Tibial nerve (tissue), 4 donors: Measurements from ENCODE around the gene GNGT2. TPM values are rescaled to one million over a fixed set of nuclear protein-coding genes. Genes with fewer than 3 reads are reported as not detected.

ENCODE experiments used
- DNase-seq, 2 donors: peaks; one replicate each; pipeline ENCODE4 v3.0.0-alpha.2; 2019; ENCODE audit warnings: low spot score in 2 of 2
- H3K27ac ChIP-seq, 4 donors: fragments of 200-600 bp; sonication (generic) in 3 of 4; one replicate each; pipeline ENCODE4 v1.5.1; 2017 to 2019; ENCODE audit warnings: mild to moderate bottlenecking in 1 of 4
- H3K27me3 ChIP-seq, 2 donors: fragments of 200-600 bp; sonication (generic) in 1 of 2; one replicate each; pipeline versions ENCODE4 v1.5.1 to v1.6.0; 2017 to 2019
- H3K36me3 ChIP-seq, 3 donors: fragments of 200-600 bp; sonication (generic); one replicate each; pipeline ENCODE4 v1.5.1; 2018 to 2019
- H3K4me1 ChIP-seq, 4 donors: fragments of 200-600 bp; sonication (generic) in 3 of 4; one replicate each; pipeline ENCODE4 v1.5.1; 2017 to 2019
- H3K4me3 ChIP-seq, 4 donors: fragments of 200-600 bp; sonication (generic) in 3 of 4; one replicate each; pipeline ENCODE4 v1.5.1; 2017 to 2019; ENCODE audit warnings: mild to moderate bottlenecking in 1 of 4, moderate library complexity in 1 of 4
- H3K9me3 ChIP-seq, 4 donors: fragments of 200-600 bp; sonication (generic) in 3 of 4; one replicate each; pipeline ENCODE4 v1.5.1; 2017 to 2019
- CTCF ChIP-seq, 5 experiments: fragments of 200-600 bp in 3 of 5; fragments of 450-650 bp in 2 of 5; sonication (generic) in 3 of 5; IDR thresholded peaks; one replicate each; pipeline ENCODE4 v1.5.1; 2016 to 2019; ENCODE audit warnings: antibody characterized with exemption in 5 of 5, mild to moderate bottlenecking in 3 of 5, moderate library complexity in 2 of 5
- EP300 ChIP-seq, 2 donors: sonication (generic); formaldehyde crosslinking; IDR thresholded peaks; one replicate each; pipeline ENCODE4 v1.6.1; 2017; ENCODE audit warnings: antibody characterized with exemption in 2 of 2, mild to moderate bottlenecking in 1 of 2
- POLR2A ChIP-seq, 2 donors: fragments of 450-650 bp; IDR thresholded peaks; one replicate each; pipeline ENCODE4 v1.6.1; 2017; ENCODE audit warnings: antibody characterized with exemption in 2 of 2, mild to moderate bottlenecking in 2 of 2, moderate library complexity in 2 of 2
- WGBS, 2 donors: methylation state at CpG; one replicate each; pipeline ENCODE4 v1.1.5; 2018; 5-methylcytosine and 5-hydroxymethylcytosine counted together
- total RNA-seq, 4 donors: library from RNA; depleted of rRNA; stranded (reverse); fragments of >200 nt; gene quantifications; one replicate each; pipeline ENCODE4 v1.1.0, GENCODE V29; 2016

The GNGT2 gene
- total RNA-seq, 4 donors from 2014 or later = 1.2 TPM; not detected in 3

- H3K4me1 ChIP-seq = peaks cover 0 to 19% (median 11%) of the 10 kb centered on the region in 4 donors
- TF ChIP-seq CTCF (IDR thresholded peaks at IDR 0.05) = no peak
- no peak for TF ChIP-seq POLR2A (IDR thresholded peaks at IDR 0.05)
- TF ChIP-seq EP300 (IDR thresholded peaks at IDR 0.05) = no peak
- peaks cover 0 to 63% of the 10 kb centered on the region in 2 donors for H3K27me3 ChIP-seq
- H3K27ac ChIP-seq = no peak overlapping the region
- no peaks in the 10 kb centered on the region for H3K36me3 ChIP-seq
- H3K4me3 ChIP-seq = peak overlapping the region; percentile 20 to 62 (median 55)
- no peaks in the 10 kb centered on the region for H3K9me3 ChIP-seq
- no peak for DNase-seq
- 2 to 6% methylated on average over 19 to 31 of the region's 36 CpGs for WGBS, 2 donors
These were observed 19.6 kb upstream of the GNGT2 start for GRCh38 chr17:49229805-49230600.

GRCh38 chr17:49229076-49229804, 18.9 kb upstream of the GNGT2 start:
- H3K27me3 ChIP-seq = peaks cover 0 to 71% of the 10 kb centered on the region in 2 donors
- TF ChIP-seq CTCF (IDR thresholded peaks at IDR 0.05) (no peak), POLR2A (IDR thresholded peaks at IDR 0.05) (no peak), EP300 (IDR thresholded peaks at IDR 0.05) (no peak)
- no peak overlapping the region for H3K4me3 ChIP-seq
- no peak overlapping the region for H3K27ac ChIP-seq
- no peaks in the 10 kb centered on the region for H3K36me3 ChIP-seq
- no peaks in the 10 kb centered on the region for H3K9me3 ChIP-seq
- H3K4me1 ChIP-seq = peaks cover 0 to 26% (median 18%) of the 10 kb centered on the region in 4 donors
- no peak for DNase-seq
- whole genome bisulfite sequencing, 2 donors = 57 to 67% methylated on average over 6 of the region's 6 CpGs

GRCh38 chr17:49227436-49228261, 17.3 kb upstream of the GNGT2 start:
- H3K4me3 ChIP-seq = no peak overlapping the region
- DNase-seq = peak; percentile 32 to 74
- H3K36me3 ChIP-seq = no peaks in the 10 kb centered on the region
- H3K4me1 ChIP-seq = peaks cover 0 to 38% (median 26%) of the 10 kb centered on the region in 4 donors
- TF ChIP-seq POLR2A (IDR thresholded peaks at IDR 0.05) (no peak), CTCF (IDR thresholded peaks at IDR 0.05) (peak; percentile 76 to 81 (median 77)), EP300 (IDR thresholded peaks at IDR 0.05) (no peak)
- no peaks in the 10 kb centered on the region for H3K9me3 ChIP-seq
- H3K27me3 ChIP-seq = peaks cover 0 to 87% of the 10 kb centered on the region in 2 donors
- no peak overlapping the region for H3K27ac ChIP-seq
- 18 to 19% methylated on average over 5 of the region's 5 CpGs for WGBS, 2 donors

GRCh38 chr17:49226771-49227435, 16.5 kb upstream of the GNGT2 start:
- 80 to 82% methylated on average over 3 of the region's 3 CpGs for WGBS, 2 donors
- peaks cover 0 to 38% (median 26%) of the 10 kb centered on the region in 4 donors for H3K4me1 ChIP-seq
- no peak for DNase-seq
- no peaks in the 10 kb centered on the region for H3K36me3 ChIP-seq
- TF ChIP-seq POLR2A (IDR thresholded peaks at IDR 0.05) (no peak), CTCF (IDR thresholded peaks at IDR 0.05) (no peak), EP300 (IDR thresholded peaks at IDR 0.05) (no peak)
- no peak overlapping the region for H3K4me3 ChIP-seq
- peaks cover 0 to 93% of the 10 kb centered on the region in 2 donors for H3K27me3 ChIP-seq
- H3K9me3 ChIP-seq = no peaks in the 10 kb centered on the region
- no peak overlapping the region for H3K27ac ChIP-seq
